GM19193 (cell line): ENCODE results near the gene PPIA.
A peak's percentile ranks its signal among the peaks of the same experiment; 100 is the strongest.

Experiments used
- POLR2A ChIP-seq: IDR thresholded peaks from 4 replicates; pipeline ENCODE4 v1.6.1; 2011; ENCODE audit not compliant: insufficient read depth, insufficient read length; ENCODE audit errors: extremely low read depth

The PPIA gene

DNA sequence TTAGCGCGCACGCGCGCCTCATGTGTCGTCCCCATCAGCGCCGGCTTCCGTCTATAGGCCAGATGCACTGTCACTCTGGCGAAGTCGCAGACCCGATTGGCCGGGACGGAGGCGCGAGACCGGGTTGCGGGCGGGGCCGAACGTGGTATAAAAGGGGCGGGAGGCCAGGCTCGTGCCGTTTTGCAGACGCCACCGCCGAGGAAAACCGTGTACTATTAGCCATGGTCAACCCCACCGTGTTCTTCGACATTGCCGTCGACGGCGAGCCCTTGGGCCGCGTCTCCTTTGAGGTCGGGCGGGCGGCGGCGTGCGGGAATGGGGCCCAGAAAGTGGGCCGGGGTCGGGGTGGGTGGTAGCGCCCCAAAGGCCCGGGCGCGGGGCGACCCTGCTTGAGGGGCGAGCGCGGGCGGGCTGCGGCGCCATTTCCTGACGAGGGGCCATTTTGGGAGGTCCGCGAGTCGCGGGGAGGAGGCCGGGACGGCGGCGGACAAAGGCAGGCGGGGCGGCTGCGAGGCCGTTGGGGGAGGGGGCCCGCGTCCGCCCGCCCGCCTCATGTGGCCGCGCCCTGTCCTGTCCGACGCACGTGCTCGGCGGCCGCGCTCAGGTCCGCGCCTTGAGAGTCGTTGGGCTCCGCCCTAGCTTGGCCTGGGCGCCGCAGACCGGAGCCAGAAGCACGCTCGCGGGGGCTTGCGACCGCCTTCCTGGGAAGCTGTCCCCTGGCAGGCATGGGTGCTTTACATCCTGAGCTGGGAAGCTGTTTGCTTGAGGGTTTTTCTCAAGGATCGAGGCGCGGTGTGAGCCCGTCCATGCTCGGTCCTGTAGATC is at the start of gene PPIA:
TSS of gene PPIA (plus strand) at position 178 of the 825 bp plus-strand sequence. CDS start at position 222, 44 bp downstream.
- peak; percentile 99 for TF ChIP-seq POLR2A

DNA sequence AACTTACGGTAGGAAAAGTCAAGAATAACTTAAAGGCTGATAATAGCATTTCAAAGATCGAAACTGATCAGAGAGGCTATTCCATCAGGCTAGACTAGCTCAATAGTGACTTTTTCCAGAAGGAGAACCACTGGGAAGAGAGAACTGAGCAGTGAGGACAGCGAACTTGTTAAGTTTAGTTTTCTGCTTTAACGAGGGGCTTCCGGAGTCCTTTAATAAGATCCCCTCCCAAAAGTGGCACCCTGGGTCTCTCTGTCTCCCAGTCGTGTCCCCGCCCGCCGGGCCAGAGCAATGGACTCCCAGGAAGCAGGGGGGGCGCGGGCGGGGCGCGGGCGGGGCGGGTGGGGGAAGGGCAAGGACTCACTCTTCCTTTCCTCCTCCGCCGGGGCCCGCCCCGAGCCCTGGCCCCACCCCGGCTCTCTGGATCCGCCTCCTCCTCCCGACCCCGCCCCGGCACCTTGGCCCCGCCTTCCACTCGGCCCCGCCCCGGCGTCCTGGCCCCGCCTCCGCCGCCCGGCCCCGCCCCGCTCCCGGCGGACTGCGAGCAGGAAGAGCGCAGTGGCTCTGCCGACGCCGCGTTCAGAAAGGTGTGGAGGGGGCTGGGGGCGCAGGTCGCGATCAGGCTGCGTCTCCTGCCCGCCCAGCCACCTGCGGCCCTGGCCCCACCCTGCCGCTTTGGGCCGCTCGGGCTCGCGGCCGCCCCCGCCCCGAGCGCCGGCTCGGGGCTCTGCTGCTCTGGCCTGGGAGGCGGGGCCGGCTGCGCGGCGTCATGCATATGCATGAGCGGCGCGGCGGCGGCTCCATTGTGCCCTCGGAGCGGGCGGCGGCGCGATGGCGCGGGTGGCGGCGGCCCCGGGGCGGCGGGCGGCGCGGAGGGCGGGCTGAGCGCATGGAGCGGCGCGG is 48.2 kb upstream of the PPIA start, which contains the start of gene ZMIZ2:
TSS of gene ZMIZ2 (plus strand) at position 803 of the 903 bp plus-strand sequence. CDS start 7,403 bp downstream, outside the sequence.
- peak; percentile 65 for TF ChIP-seq POLR2A

DNA sequence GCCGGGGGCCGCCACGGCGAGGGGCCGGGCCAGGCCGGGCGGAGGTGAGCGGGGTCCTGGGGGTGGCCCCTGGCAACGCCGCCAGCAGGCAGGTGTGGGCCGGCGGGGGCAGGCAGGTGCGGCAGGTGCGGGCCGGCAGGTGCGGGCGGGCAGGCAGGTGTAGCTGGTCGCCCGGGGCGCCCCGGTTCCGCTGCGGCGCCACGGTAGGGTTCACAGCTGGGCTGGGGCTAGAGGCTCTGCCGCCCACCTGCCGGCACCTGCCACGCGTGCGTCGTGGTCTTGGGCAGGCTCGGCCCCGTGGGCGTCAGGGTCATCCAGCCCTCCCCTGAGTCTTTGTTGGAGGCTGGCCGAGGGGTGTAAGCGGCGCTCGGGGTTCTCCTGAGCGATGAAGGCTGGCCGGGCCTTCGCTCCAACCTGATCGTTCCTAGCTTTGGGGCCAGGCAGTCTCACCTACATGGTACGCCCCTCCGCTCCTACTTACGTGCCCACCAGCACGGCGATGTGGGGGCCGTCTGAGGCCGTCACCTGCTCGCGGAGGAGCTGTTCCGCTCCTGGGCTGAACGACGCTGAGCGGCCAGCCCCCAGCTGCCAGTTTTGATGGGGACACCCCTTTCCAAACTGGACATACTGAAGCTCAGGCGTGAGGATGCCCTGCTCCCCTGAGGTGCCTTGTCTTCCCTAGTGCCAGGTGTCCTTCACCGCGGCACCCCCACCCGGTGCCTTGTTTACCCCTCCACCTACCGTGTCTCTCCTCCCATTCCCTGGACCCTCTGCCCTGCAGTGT is 47.3 kb upstream of the PPIA start:
- TF ChIP-seq POLR2A = no peak

DNA sequence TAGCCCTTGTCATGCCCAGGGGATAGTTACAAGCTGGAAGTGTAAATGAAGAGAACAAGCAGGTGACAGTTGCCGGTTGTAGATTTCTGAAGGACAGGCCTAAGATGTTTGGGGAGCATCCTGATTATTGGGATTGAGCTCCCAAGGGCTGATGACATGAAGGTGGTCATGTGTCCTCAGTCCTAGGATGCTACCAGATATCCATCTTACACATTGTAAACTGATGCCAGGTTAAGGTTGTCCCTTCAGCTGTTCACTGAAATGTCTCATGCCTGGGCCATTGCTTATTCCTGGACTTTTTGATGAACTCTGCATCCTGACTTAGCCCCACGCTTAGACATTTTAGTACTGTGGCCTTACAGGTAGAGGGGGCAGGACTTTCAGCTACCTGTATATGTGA is 46.5 kb upstream of the PPIA start:
- TF ChIP-seq POLR2A = no peak

DNA sequence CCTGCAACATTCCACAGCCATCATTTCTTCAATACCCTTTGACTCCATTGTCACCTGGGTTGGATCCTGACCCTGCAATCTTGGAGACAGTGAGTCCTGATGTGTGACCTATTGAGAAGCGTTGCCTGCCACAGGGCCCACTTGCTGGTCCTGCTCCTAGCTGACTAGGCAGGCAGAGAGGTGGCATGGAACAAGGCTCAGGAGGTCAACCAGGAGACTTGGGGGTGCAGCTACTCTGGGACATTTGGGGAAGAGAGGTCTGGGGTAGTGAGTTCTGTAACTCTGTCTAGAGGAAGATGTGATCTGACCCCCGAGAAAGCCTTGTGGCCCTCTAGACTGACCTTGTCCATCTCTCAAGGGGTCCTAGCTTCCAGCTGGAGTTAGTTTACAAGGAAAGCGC is 46.1 kb upstream of the PPIA start:
- no peak for TF ChIP-seq POLR2A

DNA sequence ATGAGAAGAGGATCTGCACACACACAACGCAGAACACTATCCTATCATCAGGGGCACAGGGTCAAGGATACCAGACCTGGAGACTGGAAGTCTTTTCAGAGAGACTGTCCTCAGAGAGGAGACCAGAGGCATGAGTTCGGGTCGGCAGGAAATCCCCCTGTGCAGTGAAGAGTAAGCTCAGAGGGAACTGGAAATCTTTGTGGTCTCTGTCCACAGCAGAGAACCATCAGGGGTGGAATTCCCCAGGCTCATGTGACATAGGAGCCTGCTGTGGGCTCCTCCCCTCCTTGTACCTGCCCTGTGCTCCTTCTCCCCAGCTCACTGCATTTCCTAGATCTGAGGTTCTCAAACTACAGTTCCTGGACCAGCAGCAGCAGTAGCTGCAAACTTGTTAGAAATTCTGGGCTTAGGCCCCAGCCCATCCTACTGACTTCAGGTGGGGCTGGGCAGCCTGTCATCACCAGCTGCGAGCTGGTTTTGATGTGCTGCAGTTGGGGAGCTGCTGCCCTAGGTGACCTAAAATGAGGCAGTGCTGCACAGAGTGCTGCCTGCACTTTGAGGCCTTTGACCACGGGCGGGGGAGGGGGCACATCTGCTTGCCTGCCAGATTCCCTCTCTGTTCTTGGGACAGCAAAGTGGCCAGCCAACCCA is 45.4 kb upstream of the PPIA start:
- peak; percentile 65 for TF ChIP-seq POLR2A

DNA sequence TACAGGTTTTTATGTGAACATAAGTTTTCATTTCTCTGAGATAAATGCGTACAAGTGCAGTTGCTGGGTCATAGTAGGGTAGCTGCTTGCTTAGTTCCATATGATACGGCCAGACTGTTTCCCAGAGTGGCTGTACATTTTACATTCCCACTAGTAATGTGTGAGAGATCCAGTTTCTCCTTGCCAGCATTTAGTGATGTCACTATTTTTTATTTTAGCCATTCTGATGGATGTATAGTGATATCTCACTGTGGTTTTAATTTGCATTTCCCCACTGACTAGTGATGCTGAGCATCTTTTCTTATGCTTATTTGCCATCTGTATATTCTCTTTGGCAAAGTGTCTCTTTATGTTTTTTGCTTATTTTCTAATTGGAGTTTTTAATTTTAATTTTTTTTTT is 43.7 kb upstream of the PPIA start:
- no peak for TF ChIP-seq POLR2A

DNA sequence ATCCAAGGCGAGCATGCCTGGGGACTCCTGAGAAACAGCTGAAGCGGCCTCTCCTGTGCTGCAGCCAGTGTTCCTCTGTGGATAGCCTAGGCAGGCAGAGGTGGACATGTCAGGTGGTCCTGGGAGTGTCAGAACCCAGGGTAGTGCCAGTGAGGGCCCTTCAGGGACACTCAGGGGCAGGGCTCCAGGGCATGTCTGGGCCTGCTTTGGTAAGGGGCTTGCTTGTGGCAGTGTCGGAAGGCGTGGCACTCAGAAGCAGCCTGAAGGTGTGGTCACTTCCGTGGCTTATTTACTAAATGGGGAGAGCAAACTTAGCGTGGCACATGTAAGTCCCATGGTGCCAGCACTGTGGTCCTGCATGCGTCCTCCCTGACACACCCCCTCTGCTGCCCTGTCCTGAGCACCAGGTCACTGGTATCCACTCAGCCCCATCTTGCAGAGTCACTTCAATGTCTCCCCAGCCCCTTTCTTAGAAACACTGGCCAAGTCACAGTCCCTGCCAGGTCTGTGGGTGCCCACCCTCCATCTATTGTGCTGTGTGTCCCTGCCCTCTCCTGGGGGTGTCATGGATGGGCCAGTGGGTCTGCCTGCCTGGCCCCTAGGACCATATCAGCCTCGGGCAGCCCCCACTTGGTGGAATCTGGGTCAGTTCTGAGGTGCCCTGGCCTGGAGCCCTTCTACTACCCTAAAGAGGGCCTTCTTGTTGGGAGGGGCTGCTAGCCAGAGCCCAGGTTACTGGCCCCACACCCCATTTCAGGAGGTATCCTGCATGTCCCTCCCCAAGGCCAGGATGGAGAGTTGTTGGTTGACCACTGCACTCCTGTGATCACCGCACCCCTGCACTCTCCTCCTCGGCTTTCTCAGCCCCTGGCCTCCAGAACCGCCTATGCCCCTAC is 41.4 kb upstream of the PPIA start:
- TF ChIP-seq POLR2A = no peak

DNA sequence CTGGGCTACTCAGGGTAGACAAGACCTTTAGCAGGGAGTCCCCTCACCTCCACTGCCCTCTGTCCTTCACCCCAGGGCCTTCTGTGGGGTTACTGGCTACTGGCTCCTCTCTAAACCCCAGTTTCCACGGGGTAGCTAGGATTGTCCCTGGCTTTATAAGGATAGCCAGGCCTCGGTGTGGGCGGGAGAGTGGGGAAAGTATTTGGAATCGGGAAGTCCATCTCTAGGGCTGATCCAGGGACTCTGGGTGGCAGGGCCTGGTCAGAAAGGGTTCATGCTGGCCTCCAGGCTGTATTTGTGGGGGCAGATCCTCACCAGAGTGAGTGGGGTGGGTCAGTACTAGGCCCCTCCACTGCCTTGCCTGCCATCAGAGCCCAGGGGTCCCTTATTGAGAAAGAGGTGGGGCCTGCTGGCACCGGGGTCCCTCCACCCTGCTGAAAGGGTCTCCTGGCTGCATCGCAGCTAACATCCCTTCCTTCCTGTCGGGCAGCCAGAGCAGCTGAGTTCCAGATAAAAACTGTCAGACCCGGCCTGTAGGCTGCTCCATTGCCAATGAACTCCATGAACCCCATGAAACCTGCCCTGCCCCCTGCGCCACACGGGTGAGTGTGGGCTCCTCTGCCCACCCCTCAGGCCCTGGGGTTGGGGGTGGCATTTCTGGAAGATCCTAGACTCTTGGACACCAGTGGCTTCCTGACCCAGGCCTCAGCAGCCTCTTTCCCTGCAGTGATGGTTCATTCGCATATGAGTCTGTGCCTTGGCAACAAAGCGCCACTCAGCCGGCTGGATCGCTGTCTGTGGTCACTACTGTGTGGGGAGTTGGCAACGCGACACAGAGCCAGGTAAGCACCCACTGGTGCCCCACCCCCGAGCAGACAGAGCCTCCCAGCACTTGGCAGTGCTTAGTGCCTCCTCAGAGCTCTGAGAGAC is 40.5 kb upstream of the PPIA start:
- TF ChIP-seq POLR2A = no peak

DNA sequence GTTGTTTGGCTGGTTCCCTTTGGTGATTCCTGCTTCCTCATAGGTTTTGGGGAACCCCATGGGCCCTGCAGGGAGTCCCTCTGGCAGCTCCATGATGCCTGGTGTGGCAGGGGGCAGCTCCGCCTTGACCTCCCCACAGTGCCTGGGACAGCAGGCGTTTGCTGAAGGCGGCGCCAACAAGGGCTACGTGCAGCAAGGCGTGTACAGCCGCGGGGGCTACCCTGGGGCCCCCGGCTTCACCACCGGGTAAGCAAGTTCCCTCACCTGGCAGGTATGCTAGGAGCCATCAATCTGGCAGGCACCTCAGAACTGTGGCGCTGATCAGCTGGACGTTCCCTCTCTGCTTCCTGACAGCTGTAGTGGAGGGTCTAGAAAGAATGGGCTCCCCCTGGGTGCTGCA is 39.6 kb upstream of the PPIA start:
- no peak for TF ChIP-seq POLR2A

DNA sequence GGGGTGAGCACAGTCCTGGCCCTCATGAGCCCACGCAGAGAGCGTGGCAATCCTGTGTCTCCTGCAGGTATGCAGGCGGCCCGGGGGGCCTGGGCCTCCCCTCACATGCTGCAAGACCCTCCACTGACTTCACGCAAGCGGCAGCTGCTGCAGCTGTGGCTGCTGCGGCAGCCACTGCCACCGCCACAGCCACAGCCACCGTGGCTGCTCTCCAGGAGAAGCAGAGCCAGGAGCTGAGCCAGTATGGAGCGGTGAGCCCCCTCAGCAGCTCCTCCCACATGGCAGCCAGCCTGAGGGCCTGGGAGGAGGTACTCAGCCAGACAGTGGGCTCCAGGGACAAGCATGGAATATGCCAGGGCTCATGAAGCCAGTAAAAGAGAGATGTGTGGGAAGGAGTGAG is 39.2 kb upstream of the PPIA start:
- no peak for TF ChIP-seq POLR2A

DNA sequence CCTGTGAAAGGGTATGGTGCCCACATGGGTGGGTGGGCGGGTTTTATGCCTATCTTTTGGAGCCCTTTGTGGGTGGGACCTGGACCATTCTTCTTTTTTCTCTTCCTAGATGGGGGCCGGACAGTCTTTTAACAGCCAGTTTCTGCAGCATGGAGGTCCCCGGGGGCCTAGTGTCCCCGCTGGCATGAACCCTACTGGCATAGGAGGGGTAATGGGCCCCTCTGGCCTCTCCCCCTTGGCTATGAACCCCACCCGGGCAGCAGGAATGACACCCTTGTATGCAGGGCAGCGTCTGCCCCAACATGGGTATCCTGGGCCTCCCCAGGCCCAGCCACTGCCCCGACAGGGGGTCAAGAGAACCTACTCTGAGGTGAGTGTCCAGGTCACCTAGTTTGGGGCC is 38.7 kb upstream of the PPIA start:
- TF ChIP-seq POLR2A = no peak

DNA sequence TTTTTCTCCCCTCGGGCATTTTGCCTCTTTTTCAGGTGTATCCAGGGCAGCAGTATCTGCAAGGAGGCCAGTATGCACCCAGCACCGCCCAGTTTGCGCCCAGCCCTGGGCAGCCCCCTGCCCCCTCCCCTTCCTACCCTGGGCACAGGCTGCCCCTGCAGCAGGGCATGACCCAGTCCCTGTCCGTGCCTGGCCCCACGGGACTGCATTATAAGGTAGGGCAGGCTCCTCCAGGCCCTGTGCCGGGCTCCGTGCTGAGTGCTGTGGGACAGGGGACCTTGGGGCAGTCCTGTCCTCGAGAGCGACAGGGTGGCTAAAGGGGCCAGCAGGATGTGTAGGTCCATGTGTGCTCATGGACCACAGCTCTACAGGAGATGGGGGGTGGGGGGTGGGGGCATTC is 37.2 kb upstream of the PPIA start:
- TF ChIP-seq POLR2A = no peak

DNA sequence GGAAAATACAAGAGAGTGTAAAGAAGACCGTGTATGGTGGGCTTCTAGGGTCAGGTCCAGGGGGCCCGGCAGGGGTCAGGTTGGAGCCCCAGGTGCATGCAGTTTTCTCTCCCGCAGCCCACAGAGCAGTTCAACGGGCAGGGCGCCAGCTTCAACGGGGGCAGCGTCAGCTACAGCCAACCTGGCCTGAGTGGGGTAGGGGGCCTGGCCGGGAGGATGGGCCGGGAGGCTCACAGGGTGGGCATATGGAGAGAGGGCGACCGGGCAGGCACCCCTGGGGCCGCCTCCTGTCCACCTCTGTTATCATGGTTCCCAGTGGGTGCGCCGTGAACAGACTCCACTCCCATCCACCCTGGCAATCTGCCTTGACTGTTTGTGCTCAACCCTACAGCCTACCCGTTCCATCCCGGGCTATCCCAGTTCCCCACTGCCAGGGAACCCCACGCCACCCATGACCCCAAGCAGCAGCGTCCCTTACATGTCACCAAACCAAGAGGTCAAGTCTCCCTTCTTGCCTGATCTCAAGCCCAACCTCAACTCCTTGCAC is 36.4 kb upstream of the PPIA start:
- no peak for TF ChIP-seq POLR2A
